ENCODE results near the gene SERPINB11.

The SERPINB11 gene

GRCh38 chr18:63707816-63708215, 5.1 kb downstream of the SERPINB11 start:
- H2AFZ ChIP-seq (ENCODE audit: low read length) = no peak overlapping the region
- no peaks in the 10 kb centered on the region for H4K20me1 ChIP-seq (ENCODE audit: insufficient read depth, low read length)
- no peaks in the 10 kb centered on the region for H3F3A ChIP-seq (ENCODE audit: insufficient read depth, low read length)
- no peak overlapping the region for H3K9ac ChIP-seq (ENCODE audit: low read length)
- no peaks in the 10 kb centered on the region for H3K36me3 ChIP-seq (replicated peaks; ENCODE audit: insufficient read depth, low read length)
- H3K27ac ChIP-seq (ENCODE audit: low read length) = no peak overlapping the region
- DNase-seq = no peak
- H3K9me2 ChIP-seq (replicated peaks; ENCODE audit: insufficient read depth, low read length) = no peaks in the 10 kb centered on the region
- no peaks in the 10 kb centered on the region for H3K4me1 ChIP-seq (ENCODE audit: low read length)
- H3K4me2 ChIP-seq (ENCODE audit: low read depth, low read length) = no peak overlapping the region
- H3K79me2 ChIP-seq (ENCODE audit: low read length) = no peaks in the 10 kb centered on the region
- no peaks in the 10 kb centered on the region for H3K9me3 ChIP-seq (replicated peaks; ENCODE audit: insufficient read depth, low read length)
- H3K27me3 ChIP-seq (replicated peaks; ENCODE audit: insufficient read depth, low read length) = no peaks in the 10 kb centered on the region
- no peak overlapping the region for H3K4me3 ChIP-seq (ENCODE audit: low read length)
- TF ChIP-seq, protein P1, sequence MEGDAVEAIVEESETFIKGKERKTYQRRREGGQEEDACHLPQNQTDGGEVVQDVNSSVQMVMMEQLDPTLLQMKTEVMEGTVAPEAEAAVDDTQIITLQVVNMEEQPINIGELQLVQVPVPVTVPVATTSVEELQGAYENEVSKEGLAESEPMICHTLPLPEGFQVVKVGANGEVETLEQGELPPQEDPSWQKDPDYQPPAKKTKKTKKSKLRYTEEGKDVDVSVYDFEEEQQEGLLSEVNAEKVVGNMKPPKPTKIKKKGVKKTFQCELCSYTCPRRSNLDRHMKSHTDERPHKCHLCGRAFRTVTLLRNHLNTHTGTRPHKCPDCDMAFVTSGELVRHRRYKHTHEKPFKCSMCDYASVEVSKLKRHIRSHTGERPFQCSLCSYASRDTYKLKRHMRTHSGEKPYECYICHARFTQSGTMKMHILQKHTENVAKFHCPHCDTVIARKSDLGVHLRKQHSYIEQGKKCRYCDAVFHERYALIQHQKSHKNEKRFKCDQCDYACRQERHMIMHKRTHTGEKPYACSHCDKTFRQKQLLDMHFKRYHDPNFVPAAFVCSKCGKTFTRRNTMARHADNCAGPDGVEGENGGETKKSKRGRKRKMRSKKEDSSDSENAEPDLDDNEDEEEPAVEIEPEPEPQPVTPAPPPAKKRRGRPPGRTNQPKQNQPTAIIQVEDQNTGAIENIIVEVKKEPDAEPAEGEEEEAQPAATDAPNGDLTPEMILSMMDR (IDR thresholded peaks at IDR 0.05; ENCODE audit: low read length) = no peak
- TF ChIP-seq EZH2 (optimal IDR thresholded peaks at IDR 0.05; ENCODE audit: low read depth, low read length) (no peak), EZH2phosphoT487 (IDR thresholded peaks at IDR 0.05; ENCODE audit: low read length) (no peak)

GRCh38 chr18:63708650-63709049, 5.9 kb downstream of the SERPINB11 start:
- H3K27ac ChIP-seq (ENCODE audit: low read length) = no peak overlapping the region
- H3K9me3 ChIP-seq (replicated peaks; ENCODE audit: insufficient read depth, low read length) = no peaks in the 10 kb centered on the region
- no peaks in the 10 kb centered on the region for H3K9me2 ChIP-seq (replicated peaks; ENCODE audit: insufficient read depth, low read length)
- DNase-seq = no peak
- no peaks in the 10 kb centered on the region for H3F3A ChIP-seq (ENCODE audit: insufficient read depth, low read length)
- H3K79me2 ChIP-seq (ENCODE audit: low read length) = no peaks in the 10 kb centered on the region
- TF ChIP-seq, protein P1 (IDR thresholded peaks at IDR 0.05; ENCODE audit: low read length) = no peak
- no peaks in the 10 kb centered on the region for H3K36me3 ChIP-seq (replicated peaks; ENCODE audit: insufficient read depth, low read length)
- no peaks in the 10 kb centered on the region for H3K4me1 ChIP-seq (ENCODE audit: low read length)
- no peak overlapping the region for H3K4me3 ChIP-seq (ENCODE audit: low read length)
- no peak overlapping the region for H3K9ac ChIP-seq (ENCODE audit: low read length)
- H3K27me3 ChIP-seq (replicated peaks; ENCODE audit: insufficient read depth, low read length) = no peaks in the 10 kb centered on the region
- no peaks in the 10 kb centered on the region for H4K20me1 ChIP-seq (ENCODE audit: insufficient read depth, low read length)
- H2AFZ ChIP-seq (ENCODE audit: low read length) = no peak overlapping the region
- no peak overlapping the region for H3K4me2 ChIP-seq (ENCODE audit: low read depth, low read length)

- H3K4me1 ChIP-seq (ENCODE audit: low read length) = no peaks in the 10 kb centered on the region
- H3K9me2 ChIP-seq (replicated peaks; ENCODE audit: insufficient read depth, low read length) = no peaks in the 10 kb centered on the region
- no peaks in the 10 kb centered on the region for H3F3A ChIP-seq (ENCODE audit: insufficient read depth, low read length)
- H3K9ac ChIP-seq (ENCODE audit: low read length) = no peak overlapping the region
- no peaks in the 10 kb centered on the region for H4K20me1 ChIP-seq (ENCODE audit: insufficient read depth, low read length)
- H3K27ac ChIP-seq (ENCODE audit: low read length) = no peak overlapping the region
- no peak for TF ChIP-seq EZH2phosphoT487 (IDR thresholded peaks at IDR 0.05; ENCODE audit: low read length)
- TF ChIP-seq, protein P1 (IDR thresholded peaks at IDR 0.05; ENCODE audit: low read length) = no peak
- TF ChIP-seq EZH2 (optimal IDR thresholded peaks at IDR 0.05; ENCODE audit: low read depth, low read length) = no peak
- H3K27me3 ChIP-seq (replicated peaks; ENCODE audit: insufficient read depth, low read length) = no peaks in the 10 kb centered on the region
- H2AFZ ChIP-seq (ENCODE audit: low read length) = no peak overlapping the region
- H3K4me2 ChIP-seq (ENCODE audit: low read depth, low read length) = no peak overlapping the region
- H3K36me3 ChIP-seq (replicated peaks; ENCODE audit: insufficient read depth, low read length) = no peaks in the 10 kb centered on the region
- no peaks in the 10 kb centered on the region for H3K79me2 ChIP-seq (ENCODE audit: low read length)
- no peak overlapping the region for H3K4me3 ChIP-seq (ENCODE audit: low read length)
- DNase-seq = no peak
- H3K9me3 ChIP-seq (replicated peaks; ENCODE audit: insufficient read depth, low read length) = no peaks in the 10 kb centered on the region
Measured at GRCh38 chr18:63725682-63726480, 23.1 kb downstream of the SERPINB11 start.

Measured in MM.1S (cell line).